ENCODE data around the gene SPOCK1. TPM values are rescaled to one million over a fixed set of nuclear protein-coding genes. Genes with fewer than 3 reads are reported as not detected.

SPOCK1 gene
- total and polyA plus RNA-seq, 2 of the 4 experiments (the other 2 are of a cell fraction) = 5.0 to 20.3 TPM

- no peak overlapping the region for H3K56ac ChIP-seq (ENCODE audit: extremely low read depth, insufficient read depth, low read length)
- in situ Hi-C loops (cut with MboI; ENCODE audit: low sequenced_read_pairs) (no loop called here), intact Hi-C loops (cut with micrococcal nuclease) (no loop called here), dilution Hi-C loops (cut with HindIII; ENCODE audit: low sequenced_read_pairs, unreplicated experiment) (no loop called here)
- no peak overlapping the region for H4K5ac ChIP-seq (ENCODE audit: low read depth, low read length)
- no peaks in the 10 kb centered on the region; the same call in 1 of the 2 replicates for H3K27me3 ChIP-seq (ENCODE audit: control insufficient read depth, insufficient read depth, low read length)
- H3K18ac ChIP-seq (ENCODE audit: low read depth, low read length) = no peak overlapping the region
- H2BK120ac ChIP-seq (ENCODE audit: low read depth, low read length) = no peak overlapping the region
- H3K4me1 ChIP-seq (ENCODE audit: control insufficient read depth, insufficient read depth, low read length) = 0 out of 2 replicates have a peak, but pooled peaks cover 2% of the 10 kb centered on the region
- ATAC-seq (ENCODE audit: low read depth) = no peak
- no peak overlapping the region for H3K4ac ChIP-seq (ENCODE audit: low read depth, low read length)
- H3K27ac ChIP-seq (ENCODE audit: insufficient read depth, low read length) = no peak overlapping the region
- no peak overlapping the region for H2BK20ac ChIP-seq (ENCODE audit: low read depth, low read length)
- no peak overlapping the region for H3K9ac ChIP-seq (ENCODE audit: low read depth, low read length)
- H3K79me1 ChIP-seq (ENCODE audit: low read depth in 1 of 2, low read length in 2 of 2) = no peaks in the 10 kb centered on the region; a peak in 1 of 4 replicates
- no peak overlapping the region for H3K4me2 ChIP-seq (ENCODE audit: low read depth, low read length)
- no peak overlapping the region for H3K4me3 ChIP-seq (ENCODE audit: insufficient read depth, low read depth, low read length)
- no peak overlapping the region for H2AK9ac ChIP-seq (replicated peaks; ENCODE audit: low read depth, low read length, poor library complexity)
- POLR2A ChIA-PET (ENCODE audit: unreplicated experiment) = interaction anchor here (0.7 kb wide), 1 partner anchor 332 kb away, joined by 3 read pairs; no protein-coding TSS in a partner anchor
- no peak overlapping the region for H2BK15ac ChIP-seq (ENCODE audit: low read depth, low read length)
- no peak overlapping the region for H3K23ac ChIP-seq (ENCODE audit: low read depth, low read length)
- CTCF ChIA-PET = interaction anchor here (0.8 to 1.9 kb wide), 2 partner anchors 10 to 24 kb away, joined by 3 to 5 read pairs; no protein-coding TSS in a partner anchor
- no peaks in the 10 kb centered on the region for H3K36me3 ChIP-seq (ENCODE audit: control insufficient read depth, insufficient read depth, low read length)
- H4K20me1 ChIP-seq (ENCODE audit: insufficient read depth, low read length) = no peaks in the 10 kb centered on the region
- H2AFZ ChIP-seq (replicated peaks; ENCODE audit: low read length, poor library complexity) = no peak overlapping the region
- H4K8ac ChIP-seq (ENCODE audit: low read depth in 2 of 2, low read length in 2 of 2) = no peak overlapping the region
- no peak overlapping the region for H3K14ac ChIP-seq (replicated peaks; ENCODE audit: low read depth, low read length)
- DNase-seq = no peak
- H3K9me1 ChIP-seq (ENCODE audit: insufficient read depth, low read length) = no peaks in the 10 kb centered on the region
- no CpG with 5 or more reads among the region's 2 CpGs for WGBS, 2 experiments (ENCODE audit: extremely low coverage in 2 of 2, insufficient read length in 1 of 2)
- no TSS peak for BruUV-seq (replicated peaks)
- no peak overlapping the region for H2BK5ac ChIP-seq (ENCODE audit: low read depth, low read length, poor library complexity, severe bottlenecking)
- H4K91ac ChIP-seq (ENCODE audit: insufficient read depth, low read depth, low read length) = no peak overlapping the region
- H2AK5ac ChIP-seq (ENCODE audit: low read depth, low read length) = no peak overlapping the region
- no peaks in the 10 kb centered on the region for H3K9me3 ChIP-seq (ENCODE audit: control insufficient read depth, insufficient read depth, low read length)
- TF ChIP-seq POLR2A (IDR thresholded peaks at IDR 0.05; ENCODE audit: low read depth, low read length) (no peak), RAD21 (IDR thresholded peaks at IDR 0.05; ENCODE audit: low read length) (no peak), NFE2L2 (IDR thresholded peaks at IDR 0.05; ENCODE audit: low read depth, low read length) (no peak), BHLHE40 (IDR thresholded peaks at IDR 0.05; ENCODE audit: low read depth, low read length) (no peak), CHD1 (IDR thresholded peaks at IDR 0.05; ENCODE audit: low read depth, low read length) (no peak), MAZ (IDR thresholded peaks at IDR 0.05; ENCODE audit: borderline replicate concordance, low read depth, low read length) (no peak), MAFK (IDR thresholded peaks at IDR 0.05; ENCODE audit: low read depth, low read length) (no peak), RCOR1 (IDR thresholded peaks at IDR 0.05; ENCODE audit: insufficient replicate concordance, low read length) (no peak), MXI1 (IDR thresholded peaks at IDR 0.05; ENCODE audit: borderline replicate concordance, low read depth, low read length) (no peak)
- TF ChIP-seq, protein P1, sequence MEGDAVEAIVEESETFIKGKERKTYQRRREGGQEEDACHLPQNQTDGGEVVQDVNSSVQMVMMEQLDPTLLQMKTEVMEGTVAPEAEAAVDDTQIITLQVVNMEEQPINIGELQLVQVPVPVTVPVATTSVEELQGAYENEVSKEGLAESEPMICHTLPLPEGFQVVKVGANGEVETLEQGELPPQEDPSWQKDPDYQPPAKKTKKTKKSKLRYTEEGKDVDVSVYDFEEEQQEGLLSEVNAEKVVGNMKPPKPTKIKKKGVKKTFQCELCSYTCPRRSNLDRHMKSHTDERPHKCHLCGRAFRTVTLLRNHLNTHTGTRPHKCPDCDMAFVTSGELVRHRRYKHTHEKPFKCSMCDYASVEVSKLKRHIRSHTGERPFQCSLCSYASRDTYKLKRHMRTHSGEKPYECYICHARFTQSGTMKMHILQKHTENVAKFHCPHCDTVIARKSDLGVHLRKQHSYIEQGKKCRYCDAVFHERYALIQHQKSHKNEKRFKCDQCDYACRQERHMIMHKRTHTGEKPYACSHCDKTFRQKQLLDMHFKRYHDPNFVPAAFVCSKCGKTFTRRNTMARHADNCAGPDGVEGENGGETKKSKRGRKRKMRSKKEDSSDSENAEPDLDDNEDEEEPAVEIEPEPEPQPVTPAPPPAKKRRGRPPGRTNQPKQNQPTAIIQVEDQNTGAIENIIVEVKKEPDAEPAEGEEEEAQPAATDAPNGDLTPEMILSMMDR (conservative IDR thresholded peaks at IDR 0.05; ENCODE audit: low read depth, low read length) = no peak
These were observed 284.5 kb downstream of the SPOCK1 start for GRCh38 chr5:137214446-137215189.

All from IMR-90 (cell line).